ENCODE results near the gene RAB11B.
"Not testable (repeated sequence)": the region's sequence is repeated elsewhere in the genome, so short reads cannot be mapped to it uniquely, and the experiment has no call there.

RAB11B gene

DNA sequence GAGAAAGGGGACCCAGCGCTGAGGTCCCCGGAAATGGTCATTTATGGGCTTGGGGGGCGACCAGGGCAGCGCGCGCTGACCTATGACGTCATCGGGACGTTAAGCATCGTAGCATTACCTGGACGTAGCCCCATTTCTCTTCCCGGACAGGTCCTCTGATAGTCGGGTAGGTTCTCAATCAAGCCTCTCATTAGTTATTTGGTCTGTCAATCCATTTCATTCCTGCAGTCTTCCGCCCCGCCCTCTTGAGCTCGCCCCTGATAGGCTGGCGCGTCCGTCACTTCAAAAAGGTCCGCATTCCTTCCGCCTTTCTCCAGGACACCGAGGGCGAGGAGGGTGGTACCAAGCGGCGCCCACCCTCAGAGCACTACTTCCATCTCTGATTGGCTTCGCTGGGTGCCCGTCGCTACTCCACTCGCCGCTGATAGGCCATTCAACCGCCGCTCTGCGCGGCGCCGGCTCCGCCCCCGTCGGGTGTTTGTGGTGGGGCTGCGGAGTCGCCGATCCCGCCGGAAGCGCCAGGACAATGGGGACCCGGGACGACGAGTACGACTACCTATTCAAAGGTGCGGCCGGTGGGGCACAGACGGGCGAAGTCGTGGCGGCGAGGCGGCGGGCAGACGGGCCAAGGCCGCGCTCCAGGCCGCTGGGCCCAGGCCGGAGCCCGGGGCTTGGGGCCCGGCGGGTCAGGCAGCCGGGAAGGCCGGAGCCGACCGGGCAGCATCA lies at the start of gene RAB11B:
Gene RAB11B (plus strand): TSS at position 470 of the 726 bp plus-strand sequence. CDS start 57 bp downstream, at position 527.
- DNase-seq, result peak; percentile 100

DNA sequence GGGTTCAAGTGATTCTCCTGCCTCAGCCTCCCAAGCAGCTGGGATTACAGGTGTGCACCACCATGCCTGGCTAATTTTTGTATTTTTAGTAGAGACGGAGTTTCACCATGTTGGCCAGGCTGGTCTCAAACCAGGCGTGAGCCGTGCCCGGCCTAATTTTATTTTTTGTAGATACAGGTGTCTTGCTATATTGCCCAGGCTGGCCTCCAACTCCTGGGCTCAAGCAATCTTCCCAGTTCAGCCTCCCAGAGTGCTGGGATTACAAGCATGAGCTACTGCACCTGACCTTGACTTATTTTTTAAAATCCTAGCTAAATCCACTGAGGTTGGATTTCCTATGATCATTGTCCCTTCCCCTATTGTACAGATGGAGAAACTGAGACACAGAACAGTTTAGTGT lies 48.7 kb upstream of the RAB11B start:
- not testable (repeated sequence) for DNase-seq

DNA sequence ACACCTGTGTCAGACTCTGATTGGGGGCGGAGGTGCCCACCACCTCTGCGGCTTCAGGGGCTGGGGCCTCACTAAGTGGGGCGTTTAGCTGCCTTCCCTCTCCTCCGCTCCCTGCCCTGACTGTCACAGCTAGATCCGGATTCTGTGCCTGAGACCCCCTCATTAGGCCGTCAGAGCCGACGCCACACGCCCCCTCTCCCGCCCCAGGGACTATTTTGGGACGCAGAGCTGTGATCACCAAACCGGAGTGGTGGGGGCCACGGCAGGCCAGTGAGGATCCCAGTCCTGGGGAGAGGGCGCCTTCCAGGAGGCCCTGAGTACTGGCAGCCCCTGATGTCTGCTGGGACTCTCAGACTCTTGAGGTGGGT lies 47.9 kb upstream of the RAB11B start:
- no peak for DNase-seq

DNA sequence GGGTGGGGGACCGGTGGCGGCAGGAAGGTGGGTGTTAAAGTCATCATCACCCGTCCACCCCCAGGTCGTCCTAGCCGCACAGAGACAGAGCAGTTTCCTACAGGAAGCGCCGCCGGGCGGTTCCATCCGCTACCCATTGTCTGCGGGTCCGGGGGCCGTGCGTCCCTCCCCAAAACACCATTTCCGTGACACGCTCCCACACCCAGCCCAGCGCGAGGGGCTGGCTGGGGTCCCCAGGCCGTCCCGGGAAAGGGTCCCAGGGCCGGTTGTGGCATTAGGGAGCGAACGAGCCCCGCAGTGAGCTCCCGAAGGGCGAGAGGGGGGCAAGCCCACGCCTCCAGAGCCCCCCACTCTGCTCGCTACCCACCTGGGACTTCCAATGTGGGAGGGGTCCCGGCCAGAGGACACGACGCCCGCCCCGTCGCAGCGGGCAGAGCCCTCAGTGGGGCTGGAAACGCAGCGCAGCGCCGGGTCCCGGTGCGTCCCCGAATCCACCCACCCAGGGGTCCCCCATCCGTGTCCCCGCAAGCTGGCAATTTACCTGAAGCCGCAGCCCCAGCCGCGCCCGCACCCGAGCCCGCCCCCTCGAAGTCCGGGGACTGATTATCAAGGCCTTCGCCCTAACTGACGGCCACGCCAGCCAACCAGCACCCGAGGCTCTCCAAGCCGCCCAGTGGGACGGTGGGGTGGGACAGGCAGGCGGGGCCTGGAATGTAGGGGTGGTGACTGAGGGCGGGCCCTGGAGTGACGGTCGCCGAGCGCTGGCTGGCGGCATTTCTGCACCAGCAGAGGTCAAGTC lies 47.3 kb upstream of the RAB11B start, which contains the start of gene KANK3:
Gene KANK3 (minus strand): TSS at position 579 of the 799 bp plus-strand sequence. CDS start 5,434 bp downstream, outside the sequence.
- DNase-seq, result peak; percentile 97

DNA sequence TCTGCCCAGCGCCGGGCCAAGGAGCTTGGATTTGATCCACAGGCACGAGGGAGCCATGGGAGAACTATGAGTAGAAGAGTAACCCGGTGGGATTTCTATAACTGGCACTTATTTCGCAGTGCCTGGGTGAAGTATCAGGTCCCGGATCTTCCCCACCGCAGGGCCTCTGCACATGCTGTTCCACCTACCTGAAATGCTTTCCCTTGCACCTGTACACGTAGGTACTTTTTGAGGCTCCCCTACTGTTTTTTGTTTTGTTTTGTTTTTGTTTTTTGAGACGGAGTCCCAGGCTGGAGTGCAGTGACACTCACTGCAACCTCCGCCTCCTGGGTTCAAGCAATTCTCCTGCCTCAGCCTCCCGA lies 46.7 kb upstream of the RAB11B start:
- no peak for DNase-seq

DNA sequence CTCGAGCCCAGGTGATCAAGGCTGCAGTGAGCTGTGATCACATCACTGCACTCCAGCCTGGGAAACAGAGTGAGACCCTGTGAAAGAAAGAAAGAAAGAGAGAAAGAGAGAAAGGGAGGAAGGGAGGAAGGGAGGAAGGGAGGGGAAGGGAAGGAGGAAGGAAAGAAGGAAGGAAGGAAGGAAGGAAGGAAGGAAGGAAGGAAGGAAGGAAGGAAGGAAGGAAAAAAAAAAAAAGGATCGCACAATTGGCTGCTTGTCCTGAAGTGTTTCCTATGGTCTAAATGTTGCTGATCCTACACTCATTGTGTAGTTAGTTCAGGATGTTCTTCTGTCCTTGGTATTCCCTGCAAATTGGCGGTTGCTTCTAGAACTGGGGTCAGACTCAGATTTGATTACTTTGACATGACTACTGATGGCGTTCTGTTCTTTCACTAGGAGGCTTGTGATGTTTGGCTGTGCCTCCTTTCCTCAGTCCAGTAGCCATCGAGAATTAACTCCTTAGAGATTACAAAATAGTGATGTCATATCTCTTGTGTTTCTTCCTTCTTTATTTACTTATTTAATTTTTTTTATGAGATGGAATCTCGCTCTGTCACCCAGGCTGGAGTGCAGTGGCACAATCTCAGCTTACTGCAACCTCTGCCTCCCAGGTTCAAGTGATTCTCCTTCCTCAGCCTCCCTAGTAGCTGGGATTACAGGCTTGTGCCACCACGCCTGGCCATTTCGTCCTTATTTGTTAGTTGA lies 40.4 kb upstream of the RAB11B start:
- not testable (repeated sequence) for DNase-seq

DNA sequence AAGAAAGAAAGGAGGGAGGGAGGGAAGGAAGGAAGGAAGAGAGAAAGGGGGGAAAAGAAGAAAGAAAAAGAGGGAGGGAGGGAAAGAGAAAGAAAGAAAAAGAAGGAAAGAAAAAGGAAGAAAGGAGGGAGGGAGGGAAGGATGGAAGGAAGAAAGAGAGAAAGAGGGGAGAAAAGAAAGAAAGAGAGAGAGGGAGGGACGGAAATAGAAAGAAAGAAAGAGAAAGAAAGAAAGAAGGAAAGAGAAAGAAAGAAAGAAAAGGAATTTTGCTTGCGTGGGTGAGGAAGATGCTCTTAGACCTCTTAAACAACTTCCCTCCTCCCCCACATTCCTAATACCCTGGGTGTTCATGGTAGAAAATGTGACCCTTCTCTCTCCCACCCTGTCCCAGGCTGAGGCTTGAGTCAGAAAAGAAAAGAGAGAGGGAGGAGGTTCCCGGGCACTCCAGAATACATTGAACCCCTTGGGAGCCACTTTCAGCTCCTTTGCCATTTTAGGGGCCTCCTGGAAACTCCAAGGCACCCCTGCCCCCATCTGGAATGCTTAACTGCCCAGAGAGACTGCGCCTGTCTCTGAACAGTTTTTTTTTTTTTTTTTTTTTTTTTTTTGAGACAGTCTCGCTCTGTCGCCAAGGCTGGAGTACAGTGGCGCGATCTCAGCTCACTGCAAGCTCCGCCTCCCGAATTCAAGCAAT lies 37.9 kb upstream of the RAB11B start:
- DNase-seq, result no peak

DNA sequence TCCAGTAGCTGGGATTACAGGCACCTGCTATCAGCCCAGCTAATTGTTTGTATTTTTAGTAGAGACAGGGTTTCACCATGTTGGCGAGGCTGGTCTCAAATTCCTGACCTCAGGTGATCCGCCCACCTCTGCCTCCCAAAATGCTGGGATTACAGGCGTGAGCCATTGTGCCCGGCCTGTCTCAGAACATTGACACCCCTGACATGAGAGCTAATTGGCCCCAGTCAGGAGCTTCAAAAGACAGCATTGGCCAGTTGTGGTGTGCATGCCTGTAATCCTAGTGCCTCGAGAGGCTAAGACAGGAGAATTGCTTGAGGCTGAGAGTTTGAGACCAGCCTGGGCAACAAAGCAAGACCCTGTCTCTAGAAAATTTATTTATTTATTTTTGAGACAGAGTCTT lies 37.3 kb upstream of the RAB11B start:
- not testable (repeated sequence) for DNase-seq

DNA sequence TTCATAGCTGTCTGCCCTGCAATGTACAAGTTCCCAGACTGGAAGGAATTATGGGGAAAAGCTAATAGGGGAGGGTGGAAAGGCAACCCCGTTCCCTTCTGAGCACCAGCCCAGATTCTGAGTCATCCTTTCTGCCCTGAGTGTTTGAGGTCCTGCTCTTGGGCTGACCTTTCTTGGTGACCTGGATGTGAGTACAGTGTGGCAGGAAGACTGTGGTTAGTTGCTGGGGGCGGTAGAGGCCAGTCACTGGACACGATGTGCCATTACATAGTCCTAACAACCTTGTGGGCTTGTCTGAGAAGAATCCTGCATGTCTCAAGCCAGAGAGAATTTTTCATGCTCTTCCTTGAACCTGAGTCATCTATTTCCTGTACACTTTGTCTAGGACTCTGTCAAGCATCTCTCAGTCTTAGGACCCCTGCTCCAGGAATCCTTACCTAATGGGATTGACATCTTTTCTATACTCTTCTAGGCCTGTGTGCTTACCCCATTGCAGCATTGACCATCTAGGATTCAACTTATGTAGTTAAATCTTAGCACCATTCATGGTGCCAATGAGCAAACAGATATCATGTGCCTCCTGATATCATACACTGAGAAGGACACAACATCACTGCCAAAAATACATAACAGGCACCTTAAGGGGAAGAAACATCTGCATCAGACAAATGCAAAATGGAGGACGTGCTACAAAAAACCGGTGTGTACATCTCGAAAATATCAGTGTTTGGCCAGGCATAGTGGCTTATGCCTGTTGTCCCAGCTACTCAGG lies 34.3 kb upstream of the RAB11B start:
- no peak for DNase-seq

DNA sequence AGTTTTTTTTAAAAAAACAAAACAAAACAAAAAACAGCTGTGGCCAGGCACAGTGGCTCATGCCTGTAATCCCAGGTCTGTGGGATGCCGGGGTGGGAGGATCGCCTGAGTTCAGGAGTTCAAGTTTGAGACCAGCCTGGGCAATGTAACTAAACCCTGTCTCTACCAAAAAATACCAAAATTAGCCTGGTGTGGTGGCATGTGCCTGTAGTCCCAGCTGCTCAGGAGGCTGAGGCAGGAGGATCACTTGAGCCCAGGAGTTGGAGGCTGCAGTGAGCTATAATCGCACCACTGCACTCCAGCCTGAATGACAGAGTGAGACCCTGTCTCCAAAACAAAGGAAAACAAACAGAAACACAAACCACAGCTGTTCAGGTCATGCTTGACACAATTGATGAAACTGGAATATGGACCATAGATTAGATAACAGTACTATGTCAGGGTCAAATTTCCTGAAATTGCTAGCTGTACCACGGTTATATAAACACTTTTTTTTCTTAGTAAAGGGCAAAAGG lies 33.1 kb upstream of the RAB11B start:
- DNase-seq, result no peak

DNA sequence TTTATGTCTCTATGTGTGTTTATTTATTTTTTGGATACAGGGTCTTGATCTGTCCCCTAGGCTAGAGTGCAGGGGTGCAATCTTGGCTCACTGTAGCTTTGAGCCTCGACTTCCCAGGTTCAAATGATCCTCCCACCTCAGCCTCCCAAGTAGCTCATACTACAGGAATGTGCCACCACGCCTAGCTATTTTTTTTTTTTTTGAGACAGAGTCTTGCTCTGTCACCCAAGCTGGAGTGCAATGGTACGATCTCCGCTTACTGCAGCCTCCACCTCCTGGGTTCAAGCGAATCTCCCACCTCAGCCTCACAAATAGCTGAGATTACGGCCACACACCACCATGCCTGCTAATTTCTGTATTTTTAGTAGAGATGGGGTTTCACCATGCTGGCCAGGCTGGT lies 31.2 kb upstream of the RAB11B start:
- DNase-seq, result no peak

DNA sequence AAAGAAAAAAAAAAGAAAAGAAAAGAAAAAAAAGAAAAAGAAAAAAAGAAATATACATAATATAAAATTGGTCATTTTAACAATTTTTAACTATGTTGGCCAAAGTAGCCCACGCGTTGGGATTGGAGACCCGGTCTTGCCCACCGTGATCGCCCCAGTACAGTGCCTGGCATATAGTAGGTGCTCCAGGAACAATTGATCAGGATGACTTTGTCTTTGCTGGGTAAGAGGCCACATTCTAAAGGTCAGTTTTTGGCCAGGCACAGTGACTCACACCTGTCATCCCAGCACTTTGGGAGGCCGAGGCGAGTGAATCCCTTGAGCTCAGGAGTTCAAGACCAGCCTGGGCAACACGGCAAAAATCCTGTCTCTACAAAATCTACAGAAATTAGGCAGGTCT lies 30.0 kb upstream of the RAB11B start:
- no peak for DNase-seq

DNA sequence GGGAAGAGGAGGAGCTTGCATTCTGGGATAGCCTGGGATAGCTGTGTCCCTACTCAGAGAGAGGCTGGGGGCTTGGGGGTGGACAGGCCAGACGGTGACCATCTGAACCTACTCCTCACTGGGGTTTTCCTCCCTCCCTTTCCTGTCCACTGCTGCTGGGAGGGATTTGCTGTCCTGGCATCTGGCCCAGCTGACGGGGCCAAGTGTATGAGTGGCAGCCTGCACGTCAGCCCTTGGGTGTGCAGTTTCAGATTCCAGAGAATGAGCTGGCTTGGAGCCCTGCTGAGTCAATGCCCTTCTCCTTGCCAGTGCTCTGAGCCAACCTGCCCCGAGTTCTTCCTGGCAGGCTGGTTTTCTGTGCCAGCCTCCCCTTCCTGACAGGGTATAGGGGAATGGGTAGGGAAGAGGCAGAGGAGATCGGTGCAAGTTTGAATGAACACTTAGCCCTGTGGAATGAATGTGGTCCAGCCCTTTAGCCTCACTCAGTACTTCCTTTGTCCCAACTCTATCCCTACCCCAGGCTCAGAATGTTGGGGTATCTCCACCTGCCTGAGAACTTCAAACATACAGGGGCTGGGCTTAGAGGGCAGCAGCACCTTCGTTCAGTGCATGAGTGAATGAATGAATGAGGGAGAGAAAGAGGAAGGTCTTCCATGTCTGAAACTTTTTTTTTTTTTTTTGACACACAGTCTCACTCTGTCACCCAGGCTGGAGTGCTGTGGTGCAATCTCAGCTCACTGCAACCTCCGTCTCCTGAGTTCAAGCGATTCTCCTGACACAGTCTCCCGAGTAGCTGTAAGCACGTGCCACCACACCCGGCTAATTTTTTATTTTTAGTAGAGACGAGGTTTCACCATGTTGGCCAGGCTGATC lies 28.0 kb upstream of the RAB11B start:
- peak; percentile 89 for DNase-seq

DNA sequence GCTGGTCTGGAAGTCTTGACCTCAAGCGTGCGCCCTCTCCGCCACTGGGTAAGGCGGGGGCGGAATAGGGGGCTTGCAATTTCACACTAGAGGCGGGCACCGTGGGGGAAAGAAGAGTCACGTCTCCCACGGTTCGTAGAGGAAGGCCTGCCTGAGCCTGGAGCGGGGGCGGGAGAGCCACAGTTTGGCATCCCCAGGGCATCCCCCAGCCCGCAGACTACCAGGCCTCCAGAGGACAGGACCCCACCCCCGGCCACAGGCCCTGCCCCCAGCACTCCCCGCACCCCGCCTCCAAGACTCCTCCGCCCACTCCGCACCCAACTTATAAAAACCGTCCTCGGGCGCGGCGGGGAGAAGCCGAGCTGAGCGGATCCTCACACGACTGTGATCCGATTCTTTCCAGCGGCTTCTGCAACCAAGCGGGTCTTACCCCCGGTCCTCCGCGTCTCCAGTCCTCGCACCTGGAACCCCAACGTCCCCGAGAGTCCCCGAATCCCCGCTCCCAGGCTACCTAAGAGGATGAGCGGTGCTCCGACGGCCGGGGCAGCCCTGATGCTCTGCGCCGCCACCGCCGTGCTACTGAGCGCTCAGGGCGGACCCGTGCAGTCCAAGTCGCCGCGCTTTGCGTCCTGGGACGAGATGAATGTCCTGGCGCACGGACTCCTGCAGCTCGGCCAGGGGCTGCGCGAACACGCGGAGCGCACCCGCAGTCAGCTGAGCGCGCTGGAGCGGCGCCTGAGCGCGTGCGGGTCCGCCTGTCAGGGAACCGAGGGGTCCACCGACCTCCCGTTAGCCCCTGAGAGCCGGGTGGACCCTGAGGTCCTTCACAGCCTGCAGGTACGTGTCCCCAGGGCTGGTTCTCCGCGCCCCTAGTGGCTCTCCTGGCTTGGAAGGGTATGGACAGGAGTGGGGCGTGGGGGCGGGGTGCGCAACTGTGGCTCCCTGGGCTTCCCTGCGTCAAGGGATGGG lies 26.1 kb upstream of the RAB11B start, which contains the start of gene ANGPTL4:
Gene ANGPTL4 (plus strand): TSS at position 353 of the 969 bp plus-strand sequence. CDS start 167 bp downstream, at position 520.
- DNase-seq, result peak; percentile 68

DNA sequence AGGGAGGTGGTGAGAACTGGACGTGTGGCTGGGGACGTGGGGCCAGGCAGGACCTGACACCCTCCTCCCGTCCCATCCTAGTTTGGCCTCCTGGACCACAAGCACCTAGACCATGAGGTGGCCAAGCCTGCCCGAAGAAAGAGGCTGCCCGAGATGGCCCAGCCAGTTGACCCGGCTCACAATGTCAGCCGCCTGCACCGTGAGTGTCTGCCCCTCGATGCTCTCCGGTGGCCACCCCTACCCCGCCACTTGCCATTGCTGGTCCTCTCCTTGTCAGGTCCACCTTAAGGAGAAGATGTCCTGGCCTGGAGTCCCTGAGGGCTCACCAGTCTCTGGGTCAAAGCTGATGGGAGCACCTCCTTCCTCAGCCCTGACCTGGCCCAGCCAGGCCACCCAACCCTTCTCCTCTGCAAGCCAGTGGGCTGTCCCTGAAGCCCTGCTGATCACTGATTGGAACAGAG lies 24.0 kb upstream of the RAB11B start:
- DNase-seq, result no peak

DNA sequence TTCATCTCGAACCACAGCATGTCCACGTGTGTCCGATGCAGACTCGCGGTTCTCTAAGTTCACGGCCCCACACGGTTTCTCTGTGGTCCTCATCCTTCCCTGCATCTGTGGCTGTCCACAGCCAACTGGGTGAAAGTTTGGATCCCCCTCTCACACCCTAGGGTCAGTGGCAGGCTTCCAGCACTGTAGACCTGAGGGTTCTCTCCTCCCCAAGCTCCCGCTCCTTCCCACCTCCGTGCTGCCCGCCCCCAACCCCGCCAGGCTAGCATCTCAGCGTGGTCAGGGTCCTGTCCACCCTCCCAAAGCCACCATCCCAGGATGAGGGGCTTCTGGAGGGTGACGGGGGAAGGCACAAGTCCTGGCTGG lies 23.2 kb upstream of the RAB11B start:
- no peak for DNase-seq

DNA sequence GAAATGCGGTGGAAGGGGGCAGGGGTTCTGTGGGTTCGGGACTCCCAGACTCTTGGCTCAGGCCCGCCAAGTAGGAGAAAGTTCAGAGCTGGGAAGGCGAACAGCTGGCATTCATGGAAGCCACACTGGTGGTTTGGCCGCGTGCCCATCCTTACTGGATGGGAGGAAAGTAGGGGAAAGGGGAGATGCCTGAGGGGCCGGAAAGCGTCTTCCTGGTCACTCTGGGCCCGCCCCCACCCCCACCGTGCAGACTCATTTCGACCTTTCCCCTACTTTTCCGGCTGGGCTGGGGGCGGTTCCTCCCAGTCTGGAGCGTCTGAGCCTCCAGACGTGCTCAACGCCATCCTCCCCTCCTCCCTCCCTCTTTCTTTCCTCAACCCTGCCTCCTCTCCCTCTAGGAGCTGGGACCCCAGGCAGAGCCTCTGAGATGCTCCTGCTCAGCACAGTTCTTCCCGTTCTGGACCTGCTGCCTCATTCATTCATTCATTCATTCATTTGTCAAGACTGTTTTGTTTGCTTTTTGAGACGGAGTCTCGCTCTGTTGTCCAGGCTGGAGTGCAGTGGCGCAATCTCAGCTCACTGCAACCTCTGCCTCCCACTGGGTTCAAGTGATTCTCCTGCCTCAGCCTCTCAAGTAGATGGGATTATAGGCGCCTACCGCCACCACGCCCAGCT lies 22.7 kb upstream of the RAB11B start:
- DNase-seq, result peak; percentile 20

DNA sequence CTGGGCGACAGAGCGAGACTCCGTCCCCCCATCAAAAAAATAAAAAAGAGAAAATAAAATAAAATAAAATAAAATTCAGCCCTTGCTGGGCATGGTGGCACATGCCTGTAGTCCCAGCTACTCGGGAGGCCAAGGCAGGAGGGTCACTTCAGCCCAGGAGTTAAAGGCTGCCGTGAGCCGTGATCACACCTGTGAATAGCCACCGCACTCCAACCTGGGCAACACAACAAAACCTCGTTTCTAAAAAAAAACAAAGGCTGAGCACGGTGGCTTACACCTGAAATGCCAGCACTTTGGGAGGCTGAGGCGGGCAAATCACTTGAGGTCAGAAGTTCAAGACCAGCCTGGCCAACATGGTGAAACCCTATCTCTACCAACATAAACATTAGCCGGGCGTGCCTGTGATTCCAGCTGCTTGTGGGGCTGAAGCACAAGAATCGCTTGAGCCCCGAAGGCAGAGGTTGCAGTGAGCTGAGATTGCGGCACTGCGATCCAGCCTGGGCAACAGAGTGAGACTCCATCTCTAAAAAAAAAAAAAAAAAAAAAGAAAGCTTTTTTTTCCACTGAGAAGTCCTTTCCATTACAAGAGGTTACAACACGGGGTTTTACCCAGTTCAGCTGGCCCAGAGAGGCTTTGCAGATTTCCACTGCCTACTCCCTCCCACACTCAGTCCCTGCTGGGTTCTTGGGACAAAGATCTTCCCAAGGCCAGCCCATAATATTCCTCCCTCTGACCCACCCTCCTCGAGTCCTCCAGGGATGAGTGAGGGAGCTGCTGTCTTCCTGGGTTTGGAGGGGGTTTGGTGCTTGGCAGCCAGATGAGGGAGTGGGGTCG lies 19.8 kb upstream of the RAB11B start:
- peak; percentile 31 for DNase-seq

Data from hematopoietic multipotent progenitor cell treated with erythropoietin and hydrocortisone succinate and interleukin-3 and kit ligand, for 8 days (in vitro differentiated cells).